IPS DF 19.7 (cell line): ENCODE data around the gene RBM5.

ENCODE experiments used
- DNase-seq: peaks from one replicate; pipeline ENCODE4 v3.0.0-alpha.2; 2013; ENCODE audit warnings: low read depth, low spot score

Gene RBM5

DNA sequence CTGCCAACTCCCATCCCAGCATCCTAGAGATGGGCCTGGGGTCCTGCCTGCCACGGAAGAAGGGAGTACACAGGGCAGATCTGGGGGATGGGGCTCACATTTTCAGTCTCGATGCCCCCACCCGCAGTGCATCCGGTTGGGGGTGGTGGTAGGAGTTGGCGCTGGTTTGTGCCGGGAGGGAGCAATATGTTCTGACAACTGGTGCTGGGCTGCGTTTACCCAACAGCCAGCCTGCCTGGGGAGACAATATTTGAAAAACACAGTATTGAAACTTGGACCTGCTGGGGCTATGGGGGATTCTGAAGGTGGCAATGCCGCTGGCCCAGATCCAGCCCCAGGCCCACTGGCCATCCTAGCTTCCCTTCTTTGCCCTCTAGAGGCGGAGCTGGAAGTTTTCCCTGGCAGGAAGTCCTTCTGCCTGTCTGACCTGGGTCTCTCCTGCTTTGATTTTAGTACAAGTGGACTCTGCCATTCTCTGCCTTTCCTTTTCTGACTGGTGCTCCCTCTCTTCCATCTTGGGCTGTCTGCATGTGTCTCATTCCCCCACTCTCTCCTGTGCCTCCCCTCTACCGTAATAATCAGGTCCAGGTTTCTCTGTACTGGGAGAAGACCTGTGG, 69.9 kb downstream of the RBM5 start:
- no peak for DNase-seq

DNA sequence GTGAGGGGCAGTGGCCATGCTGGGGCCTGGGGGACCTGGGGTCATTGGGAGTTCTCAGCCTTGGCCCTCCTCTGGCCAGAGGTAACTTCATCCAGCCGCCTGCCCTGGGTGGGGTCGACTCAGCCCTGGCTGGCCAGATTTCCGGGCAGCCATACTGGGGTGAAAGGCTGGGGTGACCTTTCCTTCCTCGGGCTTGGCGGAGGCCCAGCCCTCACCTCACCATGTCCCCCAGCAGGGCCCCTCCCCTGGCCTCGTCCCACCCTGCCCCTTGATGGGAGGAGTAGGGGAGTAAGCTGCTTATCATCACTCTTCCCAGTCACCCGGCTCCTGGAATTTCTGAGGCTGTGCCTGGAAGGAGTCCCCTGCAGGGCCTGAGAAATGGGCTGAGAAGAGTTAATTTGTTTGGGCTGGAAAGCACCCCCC, 71.9 kb downstream of the RBM5 start:
- no peak for DNase-seq

GRCh38 chr3:50161320-50161719, 72.6 kb downstream of the RBM5 start:
- DNase-seq: no peak

- DNase-seq: no peak
Observed at GRCh38 chr3:50162034-50162883, 73.5 kb downstream of the RBM5 start.

GRCh38 chr3:50163572-50164455, 75.1 kb downstream of the RBM5 start:
- no peak for DNase-seq

GRCh38 chr3:50164481-50164880, 75.8 kb downstream of the RBM5 start:
- DNase-seq: no peak

GRCh38 chr3:50164984-50165909, 76.5 kb downstream of the RBM5 start:
- DNase-seq: no peak

DNA sequence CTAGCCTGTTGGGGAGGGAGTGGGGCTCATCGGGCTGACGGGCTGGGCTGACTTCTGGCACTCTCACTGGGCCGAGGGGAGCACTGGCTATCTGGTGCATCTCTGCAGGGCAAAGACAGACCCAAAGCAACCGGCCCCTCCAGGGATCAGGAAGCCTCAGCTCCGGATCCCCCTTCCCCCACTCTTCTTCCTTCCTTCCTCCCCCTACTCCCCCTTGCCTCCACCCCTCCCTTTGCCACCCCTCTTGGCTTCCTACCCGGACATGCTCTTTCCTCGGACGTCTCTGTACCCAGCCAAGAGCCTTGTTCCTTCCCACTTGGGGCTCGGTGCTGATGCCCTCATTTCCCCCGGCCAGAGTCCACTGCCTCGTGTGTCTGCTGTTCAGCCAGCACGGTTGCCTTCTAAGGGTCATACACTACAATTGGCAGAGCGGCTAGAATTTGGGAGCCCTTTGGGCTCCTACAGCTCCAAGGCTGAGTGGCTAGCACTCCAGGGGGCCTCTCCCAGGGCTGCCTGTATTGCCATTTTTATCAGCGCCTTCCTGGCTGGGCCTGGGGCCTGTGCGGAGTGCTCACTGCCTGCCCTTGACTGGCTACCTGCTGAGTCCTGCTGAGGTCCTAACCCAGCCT, 77.3 kb downstream of the RBM5 start:
- DNase-seq: no peak

DNA sequence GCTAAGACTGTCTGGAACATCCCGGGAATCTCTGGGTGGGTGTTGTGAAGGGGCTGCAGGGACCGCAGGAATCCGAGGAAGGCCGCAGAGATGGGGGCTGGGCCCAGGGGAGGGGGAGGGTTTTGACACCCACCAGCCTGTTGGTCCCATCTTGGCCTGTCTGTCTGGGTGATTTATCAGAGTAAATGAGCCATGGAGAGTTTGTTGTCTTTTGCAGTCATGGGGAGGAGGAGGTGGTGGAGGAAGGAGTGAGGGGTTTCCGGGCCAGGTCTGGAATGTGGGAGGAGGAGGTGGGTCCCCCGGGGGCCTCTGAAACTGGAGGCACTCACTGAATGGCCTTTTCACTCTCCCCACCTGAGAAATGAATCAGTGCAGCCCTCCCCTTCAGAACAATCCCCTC, 77.9 kb downstream of the RBM5 start:
- no peak for DNase-seq

DNA sequence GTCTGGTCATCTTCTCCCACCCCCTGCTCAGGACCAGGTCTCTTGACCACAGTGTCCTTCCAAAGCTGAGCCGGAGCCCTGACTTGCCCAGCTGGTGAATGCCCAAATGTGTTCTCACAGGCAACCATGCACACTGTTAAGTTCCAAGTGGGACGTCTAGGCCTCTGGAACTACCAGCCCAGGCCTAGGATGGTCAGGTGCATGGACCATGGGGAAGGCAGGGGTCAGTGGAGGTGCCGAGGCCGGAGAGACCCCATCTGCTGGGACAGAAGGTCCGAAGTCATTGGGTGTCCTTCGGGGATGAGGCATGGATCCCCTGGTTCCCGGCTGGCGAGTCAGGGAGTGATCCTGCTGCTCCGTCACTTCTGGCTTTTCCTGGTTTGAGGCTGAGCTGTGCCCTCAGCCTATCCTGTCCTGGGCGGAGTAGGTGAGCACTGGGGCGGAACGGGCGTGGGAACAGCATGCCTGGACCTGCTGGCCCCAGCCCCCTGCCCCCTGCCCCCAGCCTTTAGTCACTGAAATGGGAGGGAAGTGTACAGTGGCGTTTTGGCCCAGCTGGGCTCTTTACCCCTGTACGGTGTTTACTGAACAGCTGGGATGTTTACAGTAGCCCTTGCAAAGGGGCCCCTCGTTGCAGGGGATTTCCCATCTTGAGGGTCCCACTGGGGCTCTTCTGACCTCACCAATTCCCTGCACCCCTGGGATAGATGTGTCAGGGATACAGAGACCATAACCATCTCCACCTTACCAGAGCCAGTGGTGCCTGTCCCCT, 78.5 kb downstream of the RBM5 start:
- DNase-seq: no peak

GRCh38 chr3:50167841-50168209, 79.1 kb downstream of the RBM5 start:
- no peak for DNase-seq

DNA sequence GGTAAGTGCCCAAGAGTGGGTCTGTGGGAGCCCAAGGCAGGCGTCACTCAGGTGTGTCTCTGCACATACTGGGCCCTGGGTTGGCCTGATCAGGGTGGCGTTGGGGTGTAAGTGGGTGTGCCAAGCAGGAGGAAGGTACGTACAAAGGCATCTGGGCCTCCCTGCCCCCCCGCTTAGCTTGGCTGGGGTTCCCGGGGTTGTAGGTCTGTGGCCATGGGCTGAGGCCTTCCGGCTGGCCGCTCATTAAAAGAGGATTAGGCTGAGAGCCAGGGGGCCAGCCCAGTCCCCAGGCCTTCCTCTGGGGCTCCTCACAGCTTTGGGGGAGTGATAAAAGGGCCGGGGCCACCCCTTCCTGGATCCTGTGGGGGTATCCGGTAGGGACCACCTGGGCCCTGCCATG, 79.7 kb downstream of the RBM5 start:
- DNase-seq: no peak
